AG04450 (cell line): ENCODE data around the gene EXOC4. TPM values are rescaled to one million over a fixed set of nuclear protein-coding genes. Genes with fewer than 3 reads are reported as not detected.
A peak's percentile ranks its signal among the peaks of the same experiment; 100 is the strongest.

ENCODE experiments used
- CTCF ChIA-PET: fragments of 300-600, 350-600 bp; formaldehyde crosslinking; extraction: SDS; loops from one replicate; lab custom pipeline; 2022; ENCODE audit warnings: antibody characterized with exemption, inconsistent platforms; lab: Charles Lee
- POLR2A ChIA-PET: fragments of 350-600 bp; formaldehyde crosslinking; extraction: SDS; loops from one replicate; lab custom pipeline; 2021; ENCODE audit warnings: antibody characterized with exemption, inconsistent platforms; lab: Yijun Ruan, JAX
- DNase-seq: peaks from one replicate; pipeline ENCODE4 v3.0.0-alpha.2; 2011; ENCODE audit warnings: low read depth, low spot score
- H3K27ac ChIP-seq: one replicate; pipeline ENCODE4 v1.5.1; 2012; ENCODE audit warnings: low read depth, low read length, control low read depth
- H3K27me3 ChIP-seq: one replicate; pipeline ENCODE4 v1.6.0; 2012; ENCODE audit warnings: low read length; ENCODE audit not compliant: control insufficient read depth, insufficient read depth
- H3K4me3 ChIP-seq: 2 replicates; pipeline ENCODE4 v1.5.1; 2011; ENCODE audit warnings: mild to moderate bottlenecking, low read depth, low read length, control low read depth
- H3K9me3 ChIP-seq: 2 replicates; pipeline ENCODE4 v1.5.1; 2012; ENCODE audit warnings: low read length; ENCODE audit not compliant: control insufficient read depth, insufficient read depth
- CTCF ChIP-seq: IDR thresholded peaks from 2 replicates; pipeline ENCODE4 v1.5.1; 2011; ENCODE audit warnings: low read depth, low read length, control low read depth, inconsistent platforms
- polyA plus RNA-seq: library from polyadenylated mRNA; depleted of rRNA; stranded (reverse); fragments of >200 nt; gene quantifications from 2 replicates; pipeline ENCODE4 v1.2.3, GENCODE V29; 2011

EXOC4 gene
- polyA plus RNA-seq, 1 experiment = 73.5 TPM

GRCh38 chr7:133230591-133231194 is 22.2 kb upstream of the EXOC4 start:
- Histone ChIP-seq H3K27ac (no peak overlapping the region), H3K27me3 (peaks cover 5% of the 10 kb centered on the region), H3K4me3 (no peak overlapping the region), H3K9me3 (no peaks in the 10 kb centered on the region)
- POLR2A ChIA-PET = no interaction called here
- peak; percentile 15 for DNase-seq
- TF ChIP-seq CTCF = peak; percentile 81
- CTCF ChIA-PET = interaction anchor here (0.6 to 1.7 kb wide), 4 partner anchors 521 to 1440 kb away, joined by 3 to 7 read pairs (median 4); no protein-coding TSS in a partner anchor

DNA sequence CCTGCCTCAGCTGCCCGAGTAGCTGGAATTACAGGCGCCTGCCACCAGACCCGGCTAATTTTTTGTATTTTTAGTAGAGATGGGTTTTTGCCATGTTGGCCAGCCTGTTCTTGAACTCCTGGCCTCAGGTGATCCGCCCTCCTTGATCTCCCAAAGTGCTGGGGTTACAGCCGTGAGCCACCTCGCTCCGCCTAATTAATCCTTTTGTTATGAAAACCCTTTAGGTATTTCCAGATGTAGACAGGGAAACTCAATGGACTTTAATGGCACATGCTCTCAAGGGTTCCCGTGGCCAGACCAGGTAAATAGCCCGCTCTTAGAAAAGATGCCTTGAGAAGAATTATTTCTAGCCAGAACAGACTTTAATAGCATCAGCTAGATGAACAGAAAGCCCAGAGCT is 19.7 kb upstream of the EXOC4 start:
- H3K4me3 ChIP-seq = no peak overlapping the region
- H3K27ac ChIP-seq = no peak overlapping the region
- TF ChIP-seq CTCF = no peak
- peaks cover 7% of the 10 kb centered on the region for H3K27me3 ChIP-seq
- no peak for DNase-seq
- no peaks in the 10 kb centered on the region for H3K9me3 ChIP-seq
- POLR2A ChIA-PET = no interaction called here
- CTCF ChIA-PET = interaction anchor here (0.6 to 1.7 kb wide), 2 partner anchors 13 to 175 kb away, joined by 4 to 6 read pairs; no protein-coding TSS in a partner anchor

DNA sequence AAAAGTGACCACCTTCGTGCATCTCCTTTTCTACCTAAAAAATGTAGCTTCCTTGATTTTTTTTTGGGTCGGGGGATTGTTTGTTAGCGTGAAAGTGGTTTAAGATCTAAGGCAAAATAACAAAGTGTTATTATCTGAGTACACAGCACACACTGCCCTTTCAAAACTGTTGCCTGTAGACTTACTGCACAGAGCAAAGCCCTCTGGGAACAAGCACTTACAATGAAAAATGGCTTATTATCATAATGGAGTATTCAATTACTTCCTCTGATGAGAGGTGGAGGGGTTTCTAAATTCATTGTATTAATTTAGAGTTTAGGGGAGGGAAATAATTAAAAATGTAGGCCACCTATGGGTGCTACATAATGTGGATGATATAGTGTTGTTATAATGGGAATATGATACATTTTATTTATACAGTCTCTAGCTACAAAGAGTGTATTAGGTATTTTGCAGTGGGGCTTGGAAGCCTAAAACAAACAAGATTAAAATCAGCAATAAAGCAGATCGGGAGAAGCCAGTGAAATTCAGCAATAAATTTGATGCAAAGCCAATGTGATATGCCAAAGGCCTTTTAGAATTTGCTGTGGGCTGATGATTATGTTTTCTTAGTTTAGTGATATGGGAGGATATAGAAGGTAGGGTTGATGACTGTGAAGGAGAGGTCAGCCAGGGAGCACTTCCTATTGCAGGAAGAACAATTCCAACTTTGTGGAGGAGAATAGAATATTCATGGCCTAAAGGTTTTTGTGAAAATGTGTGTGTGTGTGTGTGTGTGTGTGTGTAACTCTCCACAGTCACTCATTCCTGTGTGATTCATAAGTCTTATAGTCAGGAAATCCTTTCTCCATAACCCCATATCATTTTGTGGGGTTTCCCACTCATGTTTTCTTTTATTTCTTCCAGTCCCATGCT is 17.7 kb upstream of the EXOC4 start:
- no peak overlapping the region for H3K27ac ChIP-seq
- no peak overlapping the region for H3K4me3 ChIP-seq
- DNase-seq = no peak
- POLR2A ChIA-PET = no interaction called here
- H3K9me3 ChIP-seq = no peaks in the 10 kb centered on the region
- peaks cover 7% of the 10 kb centered on the region for H3K27me3 ChIP-seq
- CTCF ChIA-PET = interaction anchor here (0.7 to 1.0 kb wide), 3 partner anchors 16 to 1093 kb away, joined by 3 read pairs; no protein-coding TSS in a partner anchor
- TF ChIP-seq CTCF = no peak

- Histone ChIP-seq H3K9me3 (no peaks in the 10 kb centered on the region), H3K27ac (no peak overlapping the region), H3K27me3 (peaks cover 2% of the 10 kb centered on the region), H3K4me3 (no peak overlapping the region)
- CTCF ChIA-PET = interaction anchor here (1.9 kb wide), 1 partner anchor 779 kb away, joined by 4 read pairs; no protein-coding TSS in a partner anchor
- TF ChIP-seq CTCF = no peak
- no peak for DNase-seq
- POLR2A ChIA-PET = interaction anchor here (0.7 kb wide), 2 partner anchors 35 to 830 kb away, joined by 3 read pairs; no protein-coding TSS in a partner anchor
Measured at GRCh38 chr7:133237545-133237944, 15.3 kb upstream of the EXOC4 start.
